Stimulated activated CD4-positive, alpha-beta T cell treated with anti-CD3 and anti-CD28 coated beads, Interleukin-12 subunit alpha, Interleukin-12 subunit beta, amount 100 ng/mL, for 48 hours (primary cell): Measurements from ENCODE around the gene NOL6.
"Not testable (repeated sequence)": the region's sequence is repeated elsewhere in the genome, so short reads cannot be mapped to it uniquely, and the experiment has no call there.

Source experiments
- DNase-seq, 3 donors: peaks; one replicate each; pipeline ENCODE4 v3.0.0-alpha.2; 2020; ENCODE audit warnings: low read depth in 2 of 3, low spot score in 1 of 3

Gene NOL6

DNA sequence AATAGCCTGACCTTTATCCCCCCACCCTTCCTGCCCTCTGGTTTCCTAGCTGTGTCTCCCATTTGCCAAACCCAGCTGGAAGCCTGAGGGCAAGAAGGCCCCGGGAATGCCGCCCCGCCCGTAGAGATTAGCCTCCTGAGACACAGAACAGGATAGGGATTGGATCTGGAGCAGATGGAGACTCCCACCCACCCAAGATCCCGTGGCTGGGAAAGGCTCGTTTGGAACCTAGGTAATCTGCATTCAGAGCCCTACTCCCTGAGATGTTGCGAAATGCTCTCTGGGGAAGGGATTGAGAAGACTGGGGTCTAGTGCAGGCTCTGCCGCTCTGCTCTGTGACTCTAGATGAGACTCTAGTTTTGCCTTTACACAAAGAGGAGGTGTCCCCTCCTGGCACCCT, 37.3 kb downstream of the NOL6 start:
- DNase-seq: no peak

DNA sequence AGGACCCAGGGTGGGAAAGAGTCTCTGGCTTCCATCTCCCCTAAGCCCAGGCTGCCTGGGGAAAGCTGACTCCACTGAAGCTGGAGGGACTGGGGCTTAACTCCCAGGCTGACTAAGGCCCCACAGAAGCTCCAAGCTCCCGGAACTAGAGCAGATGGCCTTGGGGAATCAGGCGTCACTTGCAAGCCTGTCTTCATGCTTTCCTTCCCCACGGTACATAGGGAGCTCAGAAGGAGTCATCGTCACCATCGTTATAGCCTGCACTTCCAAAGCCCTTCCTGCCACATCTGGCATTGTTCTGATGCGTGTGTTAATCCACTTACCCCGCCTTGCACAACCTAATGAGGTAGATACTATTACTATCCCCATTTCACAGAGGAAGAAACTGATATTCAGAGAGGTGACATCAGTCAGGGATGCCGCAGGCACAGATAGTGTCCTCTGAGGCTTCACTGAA, 37.9 kb downstream of the NOL6 start:
- no peak for DNase-seq

DNA sequence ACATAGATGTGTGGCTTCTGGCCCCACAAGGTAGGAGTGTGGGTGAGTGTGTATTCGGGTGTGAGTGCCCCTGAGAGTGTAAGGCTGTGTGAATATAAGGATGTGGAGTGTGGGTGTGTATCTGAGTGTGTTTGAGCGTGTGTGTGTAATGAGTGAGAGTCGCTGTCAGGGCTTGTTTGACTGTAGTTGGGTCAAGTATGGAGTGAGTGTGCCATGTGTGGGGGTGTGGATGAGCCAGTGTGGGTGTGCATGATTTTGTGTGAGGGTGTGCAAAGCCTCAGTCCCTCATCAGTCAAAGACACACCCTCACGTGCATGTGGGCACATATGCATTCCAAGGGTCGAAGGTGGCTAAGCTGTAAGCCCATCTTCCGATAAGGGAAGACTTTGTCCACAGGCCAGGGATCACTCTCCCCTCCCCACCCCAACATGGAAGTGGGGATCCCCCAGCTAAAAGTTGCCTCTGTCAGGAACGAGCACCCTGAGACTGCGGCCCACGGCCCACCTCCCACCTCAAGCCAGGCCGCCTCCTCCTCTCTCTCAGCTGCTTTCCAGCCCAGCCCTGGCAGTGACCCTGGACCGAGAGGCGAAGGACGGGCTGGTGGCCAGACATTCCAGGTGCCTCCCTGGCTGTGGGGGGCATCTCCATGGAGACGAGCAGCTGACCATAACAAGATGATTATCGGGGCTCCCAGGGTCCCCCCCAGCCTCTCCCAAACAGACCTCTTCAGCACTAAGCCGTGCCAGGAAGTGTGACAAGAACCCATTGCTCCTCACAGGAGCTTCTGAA, 39.2 kb downstream of the NOL6 start:
- no peak for DNase-seq

DNA sequence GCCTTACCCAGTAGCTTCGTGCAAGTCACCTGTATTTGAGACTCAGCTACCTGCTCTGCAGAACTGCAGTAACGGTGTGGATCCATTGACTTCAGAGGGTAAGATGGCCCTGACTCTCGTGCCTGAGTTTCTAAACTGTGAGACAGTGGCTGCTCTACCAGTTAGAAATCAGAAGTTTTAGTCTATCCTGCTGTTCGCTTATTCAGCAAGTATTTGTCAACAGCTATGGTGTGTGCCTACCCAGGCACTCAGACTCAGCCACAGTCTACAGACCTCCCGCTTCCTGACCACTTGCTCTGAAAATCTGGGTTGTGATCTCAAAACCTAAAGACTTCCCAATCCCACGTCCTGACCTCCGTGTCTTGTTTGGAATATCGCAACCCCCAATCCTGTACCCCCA, 39.9 kb downstream of the NOL6 start:
- DNase-seq: no peak

DNA sequence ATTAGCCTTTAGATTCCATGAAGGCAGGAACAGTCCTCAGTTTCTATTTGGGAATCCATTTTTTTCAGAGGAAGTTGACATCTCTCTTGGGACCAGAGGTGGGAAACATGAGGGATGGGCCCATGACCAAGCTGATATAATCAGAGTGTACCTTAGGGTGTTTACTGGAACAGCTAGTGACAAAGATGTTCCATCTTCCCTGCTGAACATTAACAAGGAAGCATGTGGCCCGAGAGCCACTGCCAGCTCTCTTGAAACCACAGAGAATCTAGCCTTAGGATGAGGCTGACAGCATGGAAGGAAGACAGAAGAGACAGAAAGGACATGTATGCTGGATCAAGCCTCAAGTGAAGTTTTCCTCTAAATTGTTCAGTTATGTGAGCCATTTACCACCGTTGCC, 42.3 kb downstream of the NOL6 start:
- no peak for DNase-seq

DNA sequence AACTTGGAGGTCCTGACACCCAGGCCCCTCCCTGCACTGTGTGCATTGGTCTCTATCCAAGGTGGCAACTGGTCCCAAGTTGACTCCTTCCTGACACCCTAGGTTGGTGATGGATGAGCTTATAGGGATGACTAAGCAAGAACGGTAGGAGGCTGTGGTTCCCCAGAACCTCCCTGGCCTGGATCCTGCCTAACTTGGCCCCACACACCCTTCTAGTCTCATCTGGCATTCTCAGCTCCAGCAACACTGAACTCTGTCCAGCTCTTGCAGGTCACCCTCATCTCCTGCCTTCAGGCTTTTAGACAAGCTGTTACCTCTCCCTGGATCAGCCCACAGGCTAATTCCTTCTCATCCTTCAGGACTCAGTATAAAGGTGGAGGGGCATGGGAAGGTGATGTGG, 42.8 kb downstream of the NOL6 start:
- DNase-seq: no peak

DNA sequence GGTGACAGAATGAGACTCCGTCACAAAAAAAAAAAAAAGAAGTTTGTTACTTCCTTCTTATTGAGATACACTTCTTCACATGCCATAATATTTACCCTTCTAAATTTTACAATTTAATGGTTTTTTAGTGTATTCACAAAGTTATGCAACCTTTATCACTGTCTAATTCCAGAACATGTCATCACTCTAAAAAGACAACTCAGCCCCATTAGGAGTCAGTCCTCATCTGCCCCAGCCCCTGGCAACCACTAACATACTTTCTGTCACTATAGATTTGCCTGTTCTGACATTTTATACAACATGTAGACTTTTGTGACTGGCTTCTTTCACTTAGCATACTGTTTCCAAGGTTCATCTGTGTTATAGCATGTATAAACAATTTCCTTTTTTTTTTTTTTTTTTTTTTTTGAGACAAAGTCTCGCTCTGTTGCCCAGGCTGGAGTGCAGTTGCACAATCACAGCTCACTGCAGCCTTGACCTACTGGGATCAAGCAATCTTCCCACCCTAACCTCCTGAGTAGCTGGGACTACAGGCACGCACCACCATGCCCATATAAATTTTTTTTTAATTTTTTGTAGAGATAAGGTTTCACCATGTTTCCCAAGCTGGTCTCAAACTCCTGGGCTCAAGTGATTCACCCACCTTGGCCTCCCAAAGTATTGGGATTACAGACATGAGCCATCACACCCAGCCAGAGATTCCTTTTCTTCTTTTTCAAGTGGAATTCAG, 44.3 kb downstream of the NOL6 start:
- DNase-seq: no peak

DNA sequence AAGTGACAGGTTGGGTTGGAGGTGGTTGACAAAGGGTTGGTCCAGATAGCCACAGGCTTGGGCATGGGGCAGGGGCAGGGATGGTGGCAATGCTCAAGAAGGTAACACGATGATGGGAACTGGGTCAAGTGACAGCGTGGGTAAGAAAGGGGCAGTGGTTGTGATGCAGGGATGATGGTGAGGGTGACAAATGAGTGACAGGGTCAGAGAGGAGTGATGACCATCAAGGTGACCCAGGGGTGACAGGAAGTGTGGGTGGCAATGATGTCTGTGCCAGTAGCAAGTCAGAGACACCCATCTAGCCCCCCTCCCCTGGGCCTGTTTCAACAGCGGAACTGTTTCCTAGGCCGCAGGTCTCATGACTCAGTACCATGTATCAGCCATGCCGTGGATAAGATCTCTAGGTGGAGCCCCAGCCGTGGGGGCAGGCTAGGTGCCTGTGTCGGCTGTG, 46.9 kb downstream of the NOL6 start:
- no peak for DNase-seq

DNA sequence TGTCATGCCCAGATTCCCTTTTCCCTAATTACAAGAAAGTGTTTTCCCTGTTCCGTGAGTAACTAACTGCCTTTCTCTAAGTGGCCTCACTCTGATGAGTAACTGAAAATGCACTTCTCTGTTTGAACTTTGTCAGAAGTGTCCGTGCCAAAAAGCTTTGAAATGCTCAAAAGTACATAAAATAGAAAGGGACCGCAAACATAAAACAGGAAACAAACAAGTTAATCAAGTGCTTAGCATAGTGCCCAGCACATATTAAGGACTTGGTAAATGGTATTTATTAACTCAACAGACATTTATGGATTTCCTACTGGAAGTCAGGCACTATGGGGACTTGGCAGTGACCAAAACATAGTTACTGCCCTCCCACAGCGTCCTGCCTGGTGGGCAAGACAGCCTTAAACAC, 48.6 kb downstream of the NOL6 start:
- no peak for DNase-seq

DNA sequence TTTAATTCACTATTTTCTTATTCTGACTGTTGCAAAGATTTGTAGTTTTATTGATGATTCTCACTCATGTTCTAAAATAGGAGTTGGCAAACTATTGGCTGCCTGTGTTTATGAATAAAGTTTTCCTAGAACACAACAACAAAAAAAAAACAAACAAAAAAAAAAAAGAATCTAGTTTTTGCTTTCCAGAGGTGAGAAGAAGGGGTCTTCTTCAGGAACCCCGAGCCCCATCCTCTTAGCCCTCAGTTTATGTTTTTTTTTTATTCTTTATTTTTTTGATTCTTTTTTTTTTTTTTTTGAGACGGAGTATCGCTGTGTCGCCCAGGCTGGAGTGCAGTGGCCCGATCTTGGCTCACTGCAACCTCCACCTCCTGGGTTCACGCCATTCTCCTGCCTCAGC, 49.2 kb downstream of the NOL6 start:
- not testable (repeated sequence) for DNase-seq

DNA sequence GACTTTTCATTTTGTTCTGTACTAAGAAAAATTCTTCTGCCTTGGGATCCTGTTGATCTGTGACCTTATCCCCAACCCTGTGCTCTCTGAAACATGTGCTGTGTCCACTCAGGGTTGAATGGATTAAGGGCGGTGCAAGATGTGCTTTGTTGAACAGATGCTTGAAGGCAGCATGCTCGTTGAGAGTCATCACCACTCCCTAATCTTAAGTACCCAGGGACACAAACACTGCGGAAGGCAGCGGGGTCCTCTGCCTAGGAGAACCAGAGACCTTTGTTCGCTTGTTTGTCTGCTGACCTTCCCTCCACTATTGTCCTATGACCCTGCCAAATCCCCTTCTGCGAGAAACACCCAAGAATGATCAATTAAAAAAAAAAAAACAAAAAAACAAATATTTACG, 49.7 kb downstream of the NOL6 start:
- DNase-seq: not testable (repeated sequence)

DNA sequence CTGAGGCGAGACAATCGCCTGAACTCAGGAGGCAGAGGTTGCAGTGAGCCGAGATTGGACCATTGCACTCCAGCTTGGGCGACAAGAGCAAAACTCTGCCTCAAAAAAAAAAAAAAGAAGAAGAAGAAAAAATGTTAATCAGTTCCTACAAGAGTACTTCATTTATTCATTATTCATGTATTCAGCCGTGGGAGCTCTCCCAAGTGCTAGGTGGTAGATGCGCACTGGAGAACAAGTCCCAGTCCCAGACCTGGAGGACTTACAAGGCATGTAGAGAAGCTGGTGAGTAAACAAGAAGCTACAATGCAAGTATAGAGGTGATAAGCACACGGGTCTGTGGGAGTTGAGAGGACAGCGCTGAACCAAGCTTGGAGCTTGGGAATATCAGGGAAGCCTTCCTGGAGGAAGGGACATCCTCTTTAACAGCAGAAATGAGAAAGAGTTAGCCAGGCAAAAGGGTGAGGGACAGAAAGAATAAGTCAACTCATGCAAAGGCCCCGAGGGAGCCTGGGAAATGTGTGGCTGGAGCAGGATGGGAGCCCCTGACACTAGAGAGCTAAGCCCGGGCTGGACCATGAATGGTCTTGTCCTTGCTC, 53.9 kb downstream of the NOL6 start:
- DNase-seq: no peak

DNA sequence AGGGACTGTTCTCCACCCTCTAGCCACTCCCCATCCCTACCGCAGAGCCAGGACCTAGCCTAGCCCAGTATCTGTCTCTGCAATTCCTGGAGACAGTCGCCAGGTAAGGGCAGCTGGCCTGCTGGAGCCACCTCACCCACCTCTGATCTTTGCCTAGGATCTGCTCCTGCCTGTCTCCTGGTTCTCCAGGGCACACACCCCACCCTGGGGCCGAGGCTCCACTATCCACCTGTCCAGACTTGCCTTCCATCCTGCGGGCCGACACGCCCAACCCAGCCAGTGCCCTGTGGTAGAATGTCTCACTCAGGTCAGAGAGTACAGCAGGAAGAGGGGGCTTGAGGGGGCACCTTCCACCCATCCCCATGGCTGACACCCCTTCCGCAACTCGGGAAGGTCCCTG, 55.6 kb downstream of the NOL6 start:
- DNase-seq: no peak

DNA sequence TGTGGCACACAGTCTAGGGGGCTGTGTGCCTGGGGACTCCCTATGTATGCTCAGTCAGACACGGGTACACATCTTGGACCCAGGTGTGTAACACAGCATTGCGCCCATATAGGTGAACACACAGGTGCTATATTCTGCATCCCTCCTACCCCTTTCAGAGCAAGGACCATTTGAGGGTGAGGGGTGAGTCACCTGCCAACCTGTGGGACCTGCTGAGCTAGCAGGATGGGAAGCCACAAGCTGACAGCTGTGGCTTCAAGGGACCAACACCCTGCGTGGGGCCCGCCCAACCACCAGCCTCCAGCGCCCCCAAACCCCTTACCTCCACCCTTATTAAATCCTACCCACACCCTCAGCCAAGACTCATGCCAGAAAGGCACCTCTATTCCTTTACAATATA, 56.7 kb downstream of the NOL6 start:
- DNase-seq: no peak

DNA sequence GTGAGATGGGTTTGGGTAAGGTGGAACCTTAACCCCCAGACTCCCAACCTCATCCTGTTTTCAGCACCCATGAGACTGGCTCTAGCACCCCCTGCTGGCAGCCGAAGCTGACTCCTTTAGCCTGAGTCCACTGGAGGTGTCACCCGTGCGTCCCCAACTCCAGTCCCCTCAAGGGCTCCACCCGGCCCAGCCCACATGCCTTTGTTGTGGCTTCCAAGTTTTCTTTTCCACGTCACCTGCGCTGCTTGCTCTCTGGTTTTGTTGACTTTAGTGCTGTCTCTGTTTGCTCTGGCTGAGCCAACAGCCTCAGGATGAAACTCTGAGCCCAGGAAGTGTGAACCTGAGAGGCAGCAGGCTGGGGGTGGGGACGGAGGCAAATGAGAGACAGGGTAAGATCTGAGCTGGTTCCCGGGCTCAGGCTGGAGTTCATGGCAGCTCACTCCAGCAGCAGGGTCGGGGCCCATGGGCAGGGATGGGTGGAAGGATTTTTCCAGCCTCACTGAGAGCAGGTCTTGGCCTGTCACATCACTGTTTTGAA, 58.2 kb downstream of the NOL6 start:
- DNase-seq: peak; percentile 91 to 95 (median 91)

DNA sequence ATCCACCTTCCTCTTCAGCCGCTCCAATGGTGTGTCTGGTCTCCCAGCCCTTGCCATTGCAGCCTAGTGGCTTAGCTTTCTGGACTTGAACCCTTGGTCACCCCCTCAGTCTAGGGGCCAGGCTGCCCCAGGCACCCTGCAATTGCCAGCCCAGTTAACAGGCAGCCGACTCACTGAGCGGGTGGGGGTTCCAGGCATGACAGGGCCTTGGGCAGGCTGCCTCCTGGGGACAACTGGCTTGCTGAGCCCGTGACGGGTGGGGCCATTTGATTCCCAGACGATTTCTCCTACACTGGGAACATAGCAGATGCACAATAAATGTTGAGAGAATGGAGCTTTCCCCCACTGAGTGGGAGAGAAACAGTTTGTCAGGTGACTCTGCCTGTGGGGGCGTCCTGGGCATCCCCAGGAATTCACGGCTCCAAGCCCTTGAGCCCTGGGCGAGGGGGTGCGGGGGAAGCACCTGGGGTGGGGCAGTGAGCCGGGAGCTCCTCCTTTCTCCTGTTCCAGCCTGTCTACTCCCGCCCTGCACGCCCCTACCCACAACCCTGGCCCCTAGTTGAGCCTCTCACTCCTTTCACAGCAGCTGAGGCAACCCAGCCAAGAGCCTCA, 58.7 kb downstream of the NOL6 start:
- DNase-seq: no peak

DNA sequence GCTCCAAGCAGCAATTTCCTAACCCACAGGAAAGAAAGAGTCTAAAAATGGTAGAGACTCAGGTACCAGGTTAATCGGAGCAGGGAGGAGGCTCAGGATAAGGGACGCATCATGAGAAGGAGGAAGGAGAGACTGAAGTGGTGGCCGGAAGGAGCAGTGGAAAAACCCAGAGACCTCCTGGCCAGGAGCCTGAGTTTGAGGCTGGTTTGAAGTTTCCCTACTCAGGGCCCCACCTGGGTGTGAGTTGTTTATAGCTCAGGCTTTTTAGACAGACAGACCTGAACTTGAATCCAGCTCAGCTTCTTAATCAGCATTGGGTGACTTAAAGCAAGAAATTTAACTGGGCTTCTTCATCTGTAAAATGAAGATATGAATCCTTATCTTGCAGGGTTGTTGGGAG, 59.5 kb downstream of the NOL6 start:
- no peak for DNase-seq
